ENCODE measurements around the gene ABCC6.
"Not testable (repeated sequence)": the region's sequence is repeated elsewhere in the genome, so short reads cannot be mapped to it uniquely, and the experiment has no call there.

ABCC6 gene

GRCh38 chr16:16207097-16207786 is 16.1 kb downstream of the ABCC6 start:
- not testable (repeated sequence) for DNase-seq; H3K9me3 Mint-ChIP-seq; H3K27me3 Mint-ChIP-seq; H3K4me3 Mint-ChIP-seq; ATAC-seq; H3K27ac Mint-ChIP-seq; H3K4me1 Mint-ChIP-seq; H3K36me3 Mint-ChIP-seq (ENCODE audit: low read depth)

GRCh38 chr16:16205864-16206263 is 17.4 kb downstream of the ABCC6 start:
- H3K4me1 Mint-ChIP-seq; H3K9me3 Mint-ChIP-seq; H3K36me3 Mint-ChIP-seq (ENCODE audit: low read depth); H3K27me3 Mint-ChIP-seq; H3K4me3 Mint-ChIP-seq; H3K27ac Mint-ChIP-seq; ATAC-seq; DNase-seq: not testable (repeated sequence)

GRCh38 chr16:16204552-16204951 is 18.7 kb downstream of the ABCC6 start:
- not testable (repeated sequence) for H3K9me3 Mint-ChIP-seq; DNase-seq; ATAC-seq; H3K27me3 Mint-ChIP-seq; H3K36me3 Mint-ChIP-seq (ENCODE audit: low read depth); H3K4me3 Mint-ChIP-seq; H3K27ac Mint-ChIP-seq; H3K4me1 Mint-ChIP-seq

- H3K4me1 Mint-ChIP-seq; H3K9me3 Mint-ChIP-seq; H3K27me3 Mint-ChIP-seq; H3K27ac Mint-ChIP-seq; H3K36me3 Mint-ChIP-seq (ENCODE audit: low read depth); DNase-seq; H3K4me3 Mint-ChIP-seq; ATAC-seq: not testable (repeated sequence)
These were observed 19.8 kb downstream of the ABCC6 start for GRCh38 chr16:16203494-16203893.

GRCh38 chr16:16202400-16203143 is 20.7 kb downstream of the ABCC6 start:
- not testable (repeated sequence) for H3K27me3 Mint-ChIP-seq; H3K36me3 Mint-ChIP-seq (ENCODE audit: low read depth); H3K27ac Mint-ChIP-seq; H3K4me1 Mint-ChIP-seq; H3K4me3 Mint-ChIP-seq; H3K9me3 Mint-ChIP-seq
- ATAC-seq (peak; percentile 42), DNase-seq (peak; percentile 44)

- not testable (repeated sequence) for H3K27me3 Mint-ChIP-seq; H3K4me3 Mint-ChIP-seq; DNase-seq; H3K36me3 Mint-ChIP-seq (ENCODE audit: low read depth); ATAC-seq; H3K9me3 Mint-ChIP-seq; H3K4me1 Mint-ChIP-seq; H3K27ac Mint-ChIP-seq
These were observed 21.4 kb downstream of the ABCC6 start for GRCh38 chr16:16201880-16202279.

GRCh38 chr16:16200391-16200790 is 22.9 kb downstream of the ABCC6 start:
- H3K27me3 Mint-ChIP-seq; H3K9me3 Mint-ChIP-seq; DNase-seq; H3K4me1 Mint-ChIP-seq; H3K27ac Mint-ChIP-seq; H3K4me3 Mint-ChIP-seq; H3K36me3 Mint-ChIP-seq (ENCODE audit: low read depth); ATAC-seq: not testable (repeated sequence)

- H3K36me3 Mint-ChIP-seq (ENCODE audit: low read depth); H3K9me3 Mint-ChIP-seq; H3K27me3 Mint-ChIP-seq; H3K4me1 Mint-ChIP-seq; H3K27ac Mint-ChIP-seq; DNase-seq; H3K4me3 Mint-ChIP-seq: not testable (repeated sequence)
- peak; percentile 73 for ATAC-seq
These were observed 23.9 kb downstream of the ABCC6 start for GRCh38 chr16:16199428-16199827.

- H3K9me3 Mint-ChIP-seq = no peaks in the 10 kb centered on the region
- H3K4me3 Mint-ChIP-seq = no peak overlapping the region
- no peaks in the 10 kb centered on the region for H3K4me1 Mint-ChIP-seq
- DNase-seq = no peak
- H3K27me3 Mint-ChIP-seq = peaks cover 2% of the 10 kb centered on the region
- no peaks in the 10 kb centered on the region for H3K36me3 Mint-ChIP-seq (ENCODE audit: low read depth)
- no peak overlapping the region for H3K27ac Mint-ChIP-seq
- no peak for ATAC-seq
These were observed 25.3 kb downstream of the ABCC6 start for GRCh38 chr16:16197966-16198365.

GRCh38 chr16:16197331-16197730 is 26.0 kb downstream of the ABCC6 start:
- Mint-ChIP-seq H3K9me3 (no peaks in the 10 kb centered on the region), H3K27ac (no peak overlapping the region), H3K4me3 (no peak overlapping the region), H3K36me3 (ENCODE audit: low read depth) (no peaks in the 10 kb centered on the region), H3K4me1 (no peaks in the 10 kb centered on the region), H3K27me3 (peaks cover 2% of the 10 kb centered on the region)
- DNase-seq (no peak), ATAC-seq (no peak)

GRCh38 chr16:16196099-16196498 is 27.2 kb downstream of the ABCC6 start:
- no peak for DNase-seq
- Mint-ChIP-seq H3K4me3 (no peak overlapping the region), H3K4me1 (no peaks in the 10 kb centered on the region), H3K36me3 (ENCODE audit: low read depth) (no peaks in the 10 kb centered on the region), H3K27me3 (peaks cover 2% of the 10 kb centered on the region), H3K9me3 (no peaks in the 10 kb centered on the region), H3K27ac (no peak overlapping the region)
- ATAC-seq = no peak

- H3K4me1 Mint-ChIP-seq = no peaks in the 10 kb centered on the region
- DNase-seq (no peak), ATAC-seq (no peak)
- no peaks in the 10 kb centered on the region for H3K36me3 Mint-ChIP-seq (ENCODE audit: low read depth)
- H3K9me3 Mint-ChIP-seq = no peaks in the 10 kb centered on the region
- H3K27me3 Mint-ChIP-seq = peaks cover 5% of the 10 kb centered on the region
- H3K4me3 Mint-ChIP-seq = no peak overlapping the region
- no peak overlapping the region for H3K27ac Mint-ChIP-seq
These were observed 31.7 kb downstream of the ABCC6 start for GRCh38 chr16:16191493-16192167.

- not testable (repeated sequence) for ATAC-seq; H3K4me3 Mint-ChIP-seq; H3K36me3 Mint-ChIP-seq (ENCODE audit: low read depth); H3K9me3 Mint-ChIP-seq; H3K27me3 Mint-ChIP-seq; H3K4me1 Mint-ChIP-seq; H3K27ac Mint-ChIP-seq; DNase-seq
These were observed 32.3 kb downstream of the ABCC6 start for GRCh38 chr16:16190966-16191365.

GRCh38 chr16:16190546-16190945 is 32.7 kb downstream of the ABCC6 start:
- Mint-ChIP-seq H3K27ac (no peak overlapping the region), H3K36me3 (ENCODE audit: low read depth) (no peaks in the 10 kb centered on the region), H3K4me1 (no peaks in the 10 kb centered on the region)

GRCh38 chr16:16189842-16190241 is 33.5 kb downstream of the ABCC6 start:
- no peak for ATAC-seq
- Mint-ChIP-seq H3K4me3 (no peak overlapping the region), H3K27me3 (peaks cover 3% of the 10 kb centered on the region), H3K36me3 (ENCODE audit: low read depth) (no peaks in the 10 kb centered on the region), H3K27ac (no peak overlapping the region), H3K9me3 (no peaks in the 10 kb centered on the region), H3K4me1 (no peaks in the 10 kb centered on the region)
- DNase-seq = no peak

More at GRCh38 chr16:16190546-16190945, 32.7 kb downstream of the ABCC6 start:
- H3K4me3 Mint-ChIP-seq = no peak overlapping the region
- no peaks in the 10 kb centered on the region for H3K9me3 Mint-ChIP-seq
- DNase-seq = no peak
- H3K27me3 Mint-ChIP-seq = peaks cover 5% of the 10 kb centered on the region
- no peak for ATAC-seq

Data from activated naive CD8-positive, alpha-beta T cell treated with anti-CD3 and anti-CD28 coated beads, Interleukin-2, amount 50 U/mL, for 24 hours (primary cell).